K562 (cell line): ENCODE results near the gene ATP5PO. TPM values are rescaled to one million over a fixed set of nuclear protein-coding genes. Genes with fewer than 3 reads are reported as not detected.
"Not testable (repeated sequence)": the region's sequence is repeated elsewhere in the genome, so short reads cannot be mapped to it uniquely, and the experiment has no call there.

Experiments
- ATAC-seq: fragments of 200-7000 bp; cut with Tn5 transposase; 3 replicates; pipeline ENCODE4 v1.9.1; 2020; ENCODE audit warnings: moderate library complexity
- BruUV-seq: library from RNA; stranded (reverse); fragments of 400-500 nt; replicated peaks from 2 replicates; lab custom pipeline; 2021; lab: Mats Ljungman, UMichigan
- CTCF ChIA-PET: fragments of 300-600 bp; formaldehyde crosslinking; extraction: SDS; loops from one replicate; lab custom pipeline; 2021; ENCODE audit warnings: low intra/inter-chr PET ratio; lab: Yijun Ruan, JAX
- POLR2A ChIA-PET: fragments of 300-600, 350-650 bp; sonication (Branson Sonifier 250); formaldehyde crosslinking; extraction: SDS; loops from one replicate; lab custom pipeline; 2021; ENCODE audit warnings: antibody characterized with exemption, inconsistent platforms; lab: Yijun Ruan, JAX
- DNase-seq, 4 experiments: peaks; one replicate each; pipeline versions ENCODE4 v3.0.0 to v3.0.0-alpha.2; 2011 to 2018; ENCODE audit warnings: low spot score in 3 of 4, mixed read lengths in 3 of 4; ENCODE audit errors: extremely low read depth in 1 of 4
- FAIRE-seq: peaks from 2 replicates; lab custom pipeline; 2011; peaks lifted over from hg19 to GRCh38; lab: Jason Lieb, UNC
- H2AFZ ChIP-seq: 2 replicates; pipeline ENCODE4 v1.6.0; 2011; ENCODE audit warnings: low read depth, low read length, control low read depth, inconsistent platforms
- H3K27ac ChIP-seq: fragments of 200-600 bp; 3 replicates; pipeline ENCODE4 v1.8.0; 2011; ENCODE audit warnings: low read depth, mild to moderate bottlenecking, control low read depth, inconsistent platforms, low read length, moderate library complexity, mixed read lengths; ENCODE audit errors: extremely low read depth
- H3K27me3 ChIP-seq, 2 experiments: fragments of 300-600 bp in 1 of 2; 2 replicates in 1 of 2; 3 replicates in 1 of 2; pipeline versions ENCODE4 v1.6.0 to v1.8.0; 2011; ENCODE audit warnings: inconsistent platforms in 2 of 2, low read length in 2 of 2, mild to moderate bottlenecking in 1 of 2, mixed read lengths in 1 of 2, moderate library complexity in 1 of 2; ENCODE audit not compliant: control insufficient read depth in 2 of 2, insufficient read depth in 2 of 2
- H3K36me3 ChIP-seq: fragments of 300-600 bp; 3 replicates; pipeline ENCODE4 v1.8.0; 2011; ENCODE audit warnings: mild to moderate bottlenecking, low read length, inconsistent platforms; ENCODE audit not compliant: control insufficient read depth, insufficient read depth
- H3K4me1 ChIP-seq, 2 experiments: fragments of 200-600 bp in 1 of 2; replicated peaks in 1 of 2; 2 replicates in 1 of 2; 3 replicates in 1 of 2; pipeline versions ENCODE4 v1.5.1 to v1.8.0; 2011; ENCODE audit warnings: inconsistent platforms in 2 of 2, low read length in 2 of 2, mild to moderate bottlenecking in 1 of 2, mixed read lengths in 1 of 2, moderate library complexity in 1 of 2; ENCODE audit not compliant: control insufficient read depth in 2 of 2, insufficient read depth in 2 of 2
- H3K4me2 ChIP-seq: 2 replicates; pipeline ENCODE4 v1.6.1; 2011; ENCODE audit warnings: low read length, control low read depth, inconsistent platforms, mixed read lengths; ENCODE audit not compliant: insufficient read depth
- H3K4me3 ChIP-seq: fragments of 200-600 bp; sonication (generic), shearing (Covaris generic); 2 replicates; pipeline ENCODE4 v1.5.1; 2016; ENCODE audit warnings: control low read depth, inconsistent platforms
- H3K79me2 ChIP-seq: fragments of 200-600 bp; 3 replicates; pipeline ENCODE4 v1.8.0; 2011; ENCODE audit warnings: low read length, inconsistent platforms; ENCODE audit not compliant: control insufficient read depth, insufficient read depth
- H3K9ac ChIP-seq, 2 experiments: 2 replicates each; pipeline versions ENCODE4 v1.6.0 to v1.6.1; 2011; ENCODE audit warnings: low read depth in 2 of 2, low read length in 2 of 2, control low read depth in 1 of 2, inconsistent platforms in 1 of 2, mild to moderate bottlenecking in 1 of 2, mixed read lengths in 1 of 2; ENCODE audit not compliant: insufficient read depth in 1 of 2
- H3K9me1 ChIP-seq: one replicate; pipeline ENCODE4 v1.6.0; 2011; ENCODE audit warnings: inconsistent platforms, mild to moderate bottlenecking, low read length, moderate library complexity; ENCODE audit not compliant: control insufficient read depth, insufficient read depth
- H3K9me3 ChIP-seq: replicated peaks from 2 replicates; pipeline ENCODE4 v1.5.1; 2011; ENCODE audit warnings: low read depth, low read length, inconsistent platforms; ENCODE audit not compliant: control insufficient read depth, insufficient read depth
- H4K20me1 ChIP-seq: replicated peaks from 2 replicates; pipeline ENCODE4 v1.6.1; 2011; ENCODE audit warnings: low read length, inconsistent platforms, mixed read lengths; ENCODE audit not compliant: control insufficient read depth, insufficient read depth
- WGBS: fragments of 100-300 bp; shearing (Covaris generic); methylation state at CpG from one replicate; pipeline ENCODE4 v1.1.6; 2016; ENCODE audit warnings: low coverage, mixed read lengths; ENCODE audit not compliant: insufficient coverage; ENCODE audit errors: missing lambda C conversion rate; 5-methylcytosine and 5-hydroxymethylcytosine counted together
- in situ Hi-C: fragments of 300-500 bp; cut with MboI; formaldehyde crosslinking; loops from 4 replicates; pipeline ENCODE4 v1.15.0; 2018; ENCODE audit warnings: inconsistent platforms, mixed read lengths
- intact Hi-C: fragments of 100-400 bp; cut with micrococcal nuclease; formaldehyde crosslinking; loops from 2 replicates; pipeline ENCODE4 v1.14.2; 2022
- polyA plus RNA-seq, 8 experiments: library from polyadenylated mRNA; depleted of rRNA in 4 of 8; stranded (reverse) in 5 of 8; unstranded in 3 of 8; fragments of >200 nt; fragmentation: Nextera tagmentation in 2 of 8; fragmentation: Illumina TruSeq in 1 of 8; extraction: Ambion mirVana in 2 of 8; extraction: Trizol in 1 of 8; gene quantifications; 2 replicates each; pipeline versions ENCODE4 v1.2.1 to v1.2.3, GENCODE V29; 2011 to 2014; ENCODE audit warnings: inconsistent platforms in 1 of 8, missing spikeins in 1 of 8
- total RNA-seq, 7 experiments: library from RNA; depleted of rRNA in 6 of 7; stranded (reverse); fragments of >200 nt in 6 of 7; fragmentation: Illumina TruSeq in 2 of 7; extraction: Trizol in 2 of 7; gene quantifications; 2 replicates each; pipeline versions ENCODE4 v1.2.1 to v1.2.3, GENCODE V29; 2011 to 2021; ENCODE audit warnings: low replicate concordance in 1 of 7
- TF ChIP-seq, protein P1 (sequence below), 2 experiments: fragments of 450-650 bp; IDR thresholded peaks; 2 replicates each; pipeline ENCODE4 v1.6.1; 2018; ENCODE audit warnings: mild to moderate bottlenecking in 2 of 2, low read depth in 1 of 2; ENCODE audit not compliant: partially characterized antibody in 2 of 2

The ATP5PO gene
- total and polyA plus RNA-seq, 9 of the 15 experiments (the other 6 are each of a cell fraction or from before 2014, with no cell fraction given), result 367 to 2,722 (median 808) TPM

DNA sequence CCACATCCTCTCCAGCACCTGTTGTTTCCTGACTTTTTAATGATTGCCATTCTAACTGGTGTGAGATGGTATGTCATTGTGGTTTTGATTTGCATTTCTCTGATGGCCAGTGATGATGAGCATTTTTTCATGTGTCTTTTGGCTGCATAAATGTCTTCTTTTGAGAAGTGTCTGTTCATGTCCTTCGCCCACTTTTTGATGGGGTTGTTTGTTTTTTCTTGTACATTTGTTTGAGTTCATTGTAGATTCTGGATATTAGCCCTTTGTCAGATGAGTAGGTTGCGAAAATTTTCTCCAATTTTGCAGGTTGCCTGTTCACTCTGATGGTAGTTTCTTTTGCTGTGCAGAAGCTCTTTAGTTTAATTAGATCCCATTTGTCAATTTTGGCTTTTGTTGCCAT lies 10.6 kb upstream of the ATP5PO start:
- CTCF ChIA-PET, intact Hi-C loops, H3K4me2 ChIP-seq, H3K27me3 ChIP-seq, H3K27ac ChIP-seq, ATAC-seq, H3K9me3 ChIP-seq, H3K36me3 ChIP-seq, H2AFZ ChIP-seq, H4K20me1 ChIP-seq, H3K79me2 ChIP-seq, H3K4me1 ChIP-seq, FAIRE-seq, BruUV-seq, H3K9me1 ChIP-seq, DNase-seq, H3K9ac ChIP-seq, H3K4me3 ChIP-seq, POLR2A ChIA-PET: not testable (repeated sequence)
- TF ChIP-seq, protein P1, sequence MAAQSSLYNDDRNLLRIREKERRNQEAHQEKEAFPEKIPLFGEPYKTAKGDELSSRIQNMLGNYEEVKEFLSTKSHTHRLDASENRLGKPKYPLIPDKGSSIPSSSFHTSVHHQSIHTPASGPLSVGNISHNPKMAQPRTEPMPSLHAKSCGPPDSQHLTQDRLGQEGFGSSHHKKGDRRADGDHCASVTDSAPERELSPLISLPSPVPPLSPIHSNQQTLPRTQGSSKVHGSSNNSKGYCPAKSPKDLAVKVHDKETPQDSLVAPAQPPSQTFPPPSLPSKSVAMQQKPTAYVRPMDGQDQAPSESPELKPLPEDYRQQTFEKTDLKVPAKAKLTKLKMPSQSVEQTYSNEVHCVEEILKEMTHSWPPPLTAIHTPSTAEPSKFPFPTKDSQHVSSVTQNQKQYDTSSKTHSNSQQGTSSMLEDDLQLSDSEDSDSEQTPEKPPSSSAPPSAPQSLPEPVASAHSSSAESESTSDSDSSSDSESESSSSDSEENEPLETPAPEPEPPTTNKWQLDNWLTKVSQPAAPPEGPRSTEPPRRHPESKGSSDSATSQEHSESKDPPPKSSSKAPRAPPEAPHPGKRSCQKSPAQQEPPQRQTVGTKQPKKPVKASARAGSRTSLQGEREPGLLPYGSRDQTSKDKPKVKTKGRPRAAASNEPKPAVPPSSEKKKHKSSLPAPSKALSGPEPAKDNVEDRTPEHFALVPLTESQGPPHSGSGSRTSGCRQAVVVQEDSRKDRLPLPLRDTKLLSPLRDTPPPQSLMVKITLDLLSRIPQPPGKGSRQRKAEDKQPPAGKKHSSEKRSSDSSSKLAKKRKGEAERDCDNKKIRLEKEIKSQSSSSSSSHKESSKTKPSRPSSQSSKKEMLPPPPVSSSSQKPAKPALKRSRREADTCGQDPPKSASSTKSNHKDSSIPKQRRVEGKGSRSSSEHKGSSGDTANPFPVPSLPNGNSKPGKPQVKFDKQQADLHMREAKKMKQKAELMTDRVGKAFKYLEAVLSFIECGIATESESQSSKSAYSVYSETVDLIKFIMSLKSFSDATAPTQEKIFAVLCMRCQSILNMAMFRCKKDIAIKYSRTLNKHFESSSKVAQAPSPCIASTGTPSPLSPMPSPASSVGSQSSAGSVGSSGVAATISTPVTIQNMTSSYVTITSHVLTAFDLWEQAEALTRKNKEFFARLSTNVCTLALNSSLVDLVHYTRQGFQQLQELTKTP (IDR thresholded peaks at IDR 0.05; ENCODE audit: low read depth in 1 of 2, partially characterized antibody in 2 of 2), result peak in 1 of 2 experiments; percentile 94
- WGBS, result 20% methylated on average over 2 of the region's 2 CpGs
- in situ Hi-C loops, result loop anchor here (10.0 kb wide), 4 partner anchors 139 to 709 kb away; no protein-coding TSS in a partner anchor
